Suppressor macrophage (primary cell): ENCODE data around the gene ANKRD24.
"Not testable (repeated sequence)": the region's sequence is repeated elsewhere in the genome, so short reads cannot be mapped to it uniquely, and the experiment has no call there.

ENCODE experiments used
- DNase-seq, 4 experiments: peaks; one replicate each; pipeline ENCODE4 v3.0.0-alpha.2; 2020 to 2022

The ANKRD24 gene

GRCh38 chr19:4231521-4231920 is 49.0 kb downstream of the ANKRD24 start:
- DNase-seq, result not testable (repeated sequence)

DNA sequence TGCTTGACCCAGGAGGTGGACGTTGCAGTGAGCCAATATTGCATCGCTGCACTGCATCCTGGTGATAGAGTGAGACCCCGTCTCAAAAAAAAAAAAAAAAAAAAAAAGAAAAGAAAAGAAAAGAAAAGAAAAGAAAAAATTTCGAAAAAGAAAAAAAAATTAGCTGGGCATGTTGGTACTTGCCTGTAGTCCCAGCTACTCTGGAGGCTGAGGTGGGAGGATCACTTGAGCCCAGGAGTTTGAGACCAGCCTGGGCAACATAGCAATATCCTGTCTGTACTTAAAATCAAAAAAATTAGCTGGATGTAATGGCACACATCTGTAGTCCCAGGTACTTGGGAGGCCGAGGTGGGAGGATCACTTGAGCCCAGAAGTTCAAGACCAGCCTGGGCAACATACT is 49.6 kb downstream of the ANKRD24 start:
- not testable (repeated sequence) for DNase-seq

- no peak for DNase-seq
Measured at GRCh38 chr19:4232614-4233281, 50.3 kb downstream of the ANKRD24 start.

DNA sequence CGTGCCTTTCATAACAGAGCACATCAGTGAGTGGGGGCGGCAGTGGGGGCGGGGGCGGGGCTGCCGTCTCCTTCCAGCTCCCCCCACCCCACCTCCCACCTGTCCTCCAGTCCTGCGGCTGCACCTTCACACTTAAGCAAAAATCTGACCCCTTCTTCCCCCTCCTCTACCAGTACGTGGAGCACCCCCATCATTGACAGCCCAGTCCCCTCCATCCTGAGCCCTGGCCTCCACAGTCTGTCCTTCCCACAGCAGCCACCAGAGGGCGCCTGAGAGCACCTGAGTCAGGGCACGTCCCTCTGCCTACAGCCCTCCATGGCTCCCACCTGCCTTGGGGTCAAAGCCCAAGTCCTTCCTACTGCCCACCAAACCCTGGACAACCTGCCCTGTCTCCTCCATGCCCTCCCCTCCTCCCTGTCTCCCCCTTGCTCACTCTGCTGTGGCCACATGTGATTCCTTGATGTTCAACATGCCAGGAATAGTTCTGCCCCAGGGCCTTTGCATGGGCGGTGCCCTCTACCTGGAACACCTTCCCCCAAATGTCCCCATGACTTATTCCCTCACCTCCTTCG is 50.9 kb downstream of the ANKRD24 start:
- peak; percentile 52 to 76 (median 72) for DNase-seq

- DNase-seq, result no peak
Measured at GRCh38 chr19:4234142-4234861, 51.8 kb downstream of the ANKRD24 start.

GRCh38 chr19:4234862-4235201 is 52.3 kb downstream of the ANKRD24 start:
- DNase-seq, result no peak

GRCh38 chr19:4237510-4237909 is 55.0 kb downstream of the ANKRD24 start:
- not testable (repeated sequence) for DNase-seq

GRCh38 chr19:4238831-4239230 is 56.3 kb downstream of the ANKRD24 start:
- DNase-seq, result no peak

DNA sequence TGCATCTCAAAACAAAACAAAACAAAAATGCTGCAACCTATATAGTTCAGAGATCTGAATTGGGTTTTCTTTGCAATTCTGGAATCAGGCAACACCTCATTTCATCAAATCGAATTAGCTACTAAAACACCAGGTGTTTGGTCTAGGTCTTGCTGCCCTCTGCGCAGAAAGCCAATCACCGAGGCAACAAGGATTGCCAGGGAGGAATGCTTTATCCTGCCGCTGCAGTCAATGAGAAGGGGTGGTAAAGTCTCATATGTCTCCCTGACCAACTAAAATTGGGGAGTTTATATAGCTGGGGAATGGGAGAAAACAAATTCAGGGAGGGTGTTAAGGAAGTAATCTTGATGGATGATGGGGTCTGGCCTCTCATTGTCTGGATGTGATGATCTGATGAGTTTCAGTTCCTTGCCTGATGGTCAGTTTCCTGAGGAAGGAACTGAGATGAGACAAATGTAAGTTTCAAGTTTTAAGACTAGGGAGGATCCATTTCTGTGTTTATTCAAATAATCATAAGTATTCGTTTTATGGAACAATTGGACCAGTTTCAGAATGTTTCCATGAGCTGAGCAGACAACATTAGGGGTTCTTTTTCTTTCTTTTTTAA is 59.4 kb downstream of the ANKRD24 start:
- DNase-seq, result peak; percentile 18 to 71 (median 47)

GRCh38 chr19:4245938-4246337 is 63.4 kb downstream of the ANKRD24 start:
- not testable (repeated sequence) for DNase-seq

DNA sequence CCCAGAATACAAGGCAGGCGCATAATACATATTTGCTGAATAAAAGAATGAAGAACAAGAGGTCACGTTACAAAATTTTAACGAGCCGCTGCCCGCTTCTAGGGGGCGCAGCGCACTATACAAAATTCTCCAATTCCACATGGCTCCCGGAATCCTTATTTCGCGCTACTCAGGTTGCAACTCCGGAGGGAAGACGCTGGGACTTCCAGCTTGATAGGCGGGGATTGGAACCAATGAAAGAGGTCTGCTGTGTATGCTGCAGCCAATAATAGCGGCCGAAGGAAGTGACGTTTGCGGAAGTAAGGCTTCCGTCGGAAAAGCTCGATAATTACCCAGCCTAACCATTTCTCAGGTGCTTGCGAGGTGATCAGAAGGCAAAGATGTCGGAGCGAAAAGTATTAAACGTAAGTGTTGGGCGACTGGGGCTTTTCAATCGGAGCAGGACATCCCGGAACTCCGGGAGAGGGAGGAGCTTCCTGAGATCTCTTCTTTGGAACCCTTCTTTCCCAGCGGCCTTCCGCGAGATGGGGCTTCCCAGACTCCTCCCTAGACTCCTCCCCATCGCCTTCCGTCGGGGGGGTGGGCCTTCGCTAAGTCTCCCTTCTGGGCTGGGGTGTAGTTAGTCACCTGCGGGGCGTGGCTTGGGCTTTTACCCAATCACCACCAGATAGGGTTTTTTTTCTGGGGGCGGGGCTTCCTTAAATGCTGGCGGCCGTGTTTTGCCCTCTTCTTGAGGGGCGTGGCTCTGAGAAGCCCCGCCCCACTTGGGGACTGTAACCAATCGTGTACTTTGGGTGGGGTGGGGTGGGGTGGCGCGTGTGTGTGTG is 64.5 kb downstream of the ANKRD24 start, which contains the start of gene YJU2:
Gene YJU2, plus strand, starts transcription at position 314 of the 827 bp plus-strand sequence. Its CDS starts 67 bp downstream, at position 381.
- peak; percentile 100 for DNase-seq

- DNase-seq, result no peak
Measured at GRCh38 chr19:4256563-4256962, 74.1 kb downstream of the ANKRD24 start.

- no peak for DNase-seq
Measured at GRCh38 chr19:4257025-4257424, 74.5 kb downstream of the ANKRD24 start.

- DNase-seq, result no peak
Measured at GRCh38 chr19:4258181-4258580, 75.7 kb downstream of the ANKRD24 start.

GRCh38 chr19:4260613-4261191 is 78.2 kb downstream of the ANKRD24 start:
- peak; percentile 56 to 69 (median 67) for DNase-seq

GRCh38 chr19:4264812-4265211 is 82.3 kb downstream of the ANKRD24 start:
- DNase-seq, result no peak

GRCh38 chr19:4266253-4267000 is 83.9 kb downstream of the ANKRD24 start:
- peak; percentile 35 to 66 (median 60) for DNase-seq

DNA sequence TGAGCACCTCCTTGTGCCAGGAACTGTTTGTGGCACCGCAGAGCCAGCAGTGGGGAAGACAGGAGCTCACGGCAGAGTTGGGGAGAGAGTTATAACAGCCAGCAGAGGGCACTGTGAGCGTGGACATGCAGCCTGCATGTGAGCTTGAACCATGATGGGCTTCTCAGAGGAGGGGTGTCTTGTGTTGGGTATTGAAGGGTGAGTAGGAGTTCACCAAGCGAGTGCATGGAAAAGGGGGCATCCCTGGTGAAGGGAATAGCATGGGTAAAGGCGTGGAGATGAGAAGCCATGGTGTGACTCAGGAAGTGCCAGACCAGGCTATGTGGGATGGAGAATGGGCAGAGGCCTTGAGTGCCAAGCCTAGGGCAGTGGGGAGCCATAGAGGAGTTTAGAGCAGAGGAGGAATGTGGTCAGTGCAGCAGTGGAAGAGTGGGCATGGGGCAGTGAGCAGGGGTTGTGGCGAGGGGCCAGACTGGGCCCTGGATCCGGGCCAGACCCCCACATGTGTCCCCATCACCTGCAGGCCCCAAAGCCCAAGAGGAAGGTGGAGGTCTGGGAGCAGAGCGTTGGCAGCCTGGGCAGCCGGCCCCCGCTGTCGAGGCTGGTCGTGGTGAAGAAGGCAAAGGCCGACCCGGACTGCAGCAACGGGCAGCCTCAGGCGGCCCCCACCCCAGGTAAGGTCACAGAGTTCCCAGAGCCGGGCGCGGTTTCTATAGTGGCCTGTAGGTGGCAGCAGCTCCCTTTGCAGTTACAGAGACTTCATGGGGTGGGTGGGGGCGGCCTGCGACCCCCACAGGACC is 84.8 kb downstream of the ANKRD24 start:
- DNase-seq, result peak; percentile 62 to 79 (median 69)

DNA sequence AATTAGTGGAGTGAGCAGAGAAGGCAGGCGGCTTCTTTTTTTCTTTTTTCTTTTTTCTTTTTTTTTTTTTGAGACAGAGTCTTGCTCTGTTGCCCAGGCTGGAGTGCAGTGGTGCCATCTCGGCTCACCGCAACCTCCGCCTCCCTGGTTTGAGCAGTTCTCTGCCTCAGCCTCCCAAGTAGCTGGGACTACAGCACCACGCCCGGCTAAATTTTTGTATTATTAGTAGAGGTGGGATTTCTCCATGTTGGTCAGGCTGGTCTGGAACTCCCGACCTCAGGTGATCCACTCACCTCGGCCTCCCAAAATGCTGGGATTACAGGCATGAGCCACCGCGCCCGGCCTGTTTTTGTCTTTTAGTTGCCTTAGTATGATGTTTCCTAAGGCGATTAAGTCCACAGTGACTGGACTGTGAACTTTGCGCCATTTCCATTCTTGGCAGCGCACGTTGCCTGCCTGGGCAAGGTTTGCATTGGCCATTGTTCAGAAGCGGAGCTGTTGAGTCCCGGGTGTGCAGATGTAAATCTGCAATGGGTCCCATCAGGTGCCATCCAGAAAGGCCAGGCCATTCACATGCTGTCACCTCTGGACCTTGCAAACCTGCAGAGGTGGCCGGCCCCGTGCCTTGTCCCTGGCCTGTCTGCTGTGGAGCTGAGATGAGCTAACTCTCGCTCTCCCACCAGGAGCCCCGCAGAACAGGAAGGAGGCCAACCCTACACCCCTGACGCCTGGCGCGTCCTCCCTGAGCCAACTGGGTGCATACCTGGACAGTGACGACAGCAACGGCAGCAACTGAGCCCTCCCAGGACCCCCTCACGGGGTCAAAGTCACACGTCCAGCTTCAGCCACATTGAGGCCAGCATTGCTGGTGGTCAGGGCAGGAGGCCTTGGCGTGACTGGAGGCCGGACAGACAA is 85.7 kb downstream of the ANKRD24 start:
- DNase-seq, result no peak
